HCT116 (cell line): ENCODE data around the gene APOBEC3A.
"Not testable (repeated sequence)": the region's sequence is repeated elsewhere in the genome, so short reads cannot be mapped to it uniquely, and the experiment has no call there.

Experiments
- CTCF ChIP-seq, 3 experiments: fragments of 200-600 bp in 1 of 3; sonication (generic) in 1 of 3; IDR thresholded peaks in 2 of 3; conservative IDR thresholded peaks in 1 of 3; 2 replicates each; pipeline ENCODE4 v1.5.1; 2012 to 2017; ENCODE audit warnings: low read depth in 2 of 3, low read length in 2 of 3, antibody characterized with exemption in 1 of 3, borderline replicate concordance in 1 of 3, control low read depth in 1 of 3, mild to moderate bottlenecking in 1 of 3, mixed read lengths in 1 of 3, mixed run types in 1 of 3, moderate library complexity in 1 of 3; ENCODE audit not compliant: insufficient read depth in 1 of 3
- POLR2A ChIP-seq: IDR thresholded peaks from 2 replicates; pipeline ENCODE4 v1.7.0; 2011; ENCODE audit warnings: borderline replicate concordance; ENCODE audit not compliant: insufficient read depth, insufficient read length; ENCODE audit errors: extremely low read depth
- POLR2AphosphoS5 ChIP-seq: IDR thresholded peaks from 2 replicates; pipeline ENCODE4 v1.6.1; 2011; ENCODE audit warnings: mild to moderate bottlenecking, low read depth, low read length, moderate library complexity
- RAD21 ChIP-seq: IDR thresholded peaks from 2 replicates; pipeline ENCODE4 v1.6.1; 2012; ENCODE audit warnings: low read depth, mild to moderate bottlenecking
- TCF7L2 ChIP-seq: IDR thresholded peaks from 2 replicates; pipeline ENCODE4 v1.7.0; 2011; ENCODE audit warnings: borderline replicate concordance, inconsistent platforms; ENCODE audit not compliant: insufficient read depth, insufficient read length; ENCODE audit errors: extremely low read depth

GRCh38 chr22:38960673-38961072, 3.3 kb downstream of the APOBEC3A start:
- TF ChIP-seq POLR2AphosphoS5; TCF7L2; CTCF (IDR thresholded peaks at IDR 0.05 in 2 of 3, conservative IDR thresholded peaks at IDR 0.05 in 1 of 3; ENCODE audit: borderline replicate concordance in 1 of 3, insufficient read depth in 1 of 3, low read depth in 2 of 3, low read length in 2 of 3); POLR2A; RAD21: not testable (repeated sequence)
